ENCODE data around the gene ANK2. TPM values are rescaled to one million over a fixed set of nuclear protein-coding genes. Genes with fewer than 3 reads are reported as not detected.

The ANK2 gene
- total RNA-seq, 6 experiments from 2014 or later: 1.4 to 9.0 (median 2.3) TPM

GRCh38 chr4:113187358-113187757, 137.9 kb downstream of the ANK2 start:
- no peak for TF ChIP-seq CTCF (IDR thresholded peaks at IDR 0.05)
- H3K27me3 Mint-ChIP-seq (ENCODE audit: insufficient read depth): peaks cover 8% of the 10 kb centered on the region
- DNase-seq: no peak
- no peaks in the 10 kb centered on the region for H3K9me3 Mint-ChIP-seq
- H3K27ac Mint-ChIP-seq: no peak overlapping the region
- H3K4me3 Mint-ChIP-seq: no peak overlapping the region
- H3K4me1 Mint-ChIP-seq (ENCODE audit: low read depth): no peaks in the 10 kb centered on the region
- no peaks in the 10 kb centered on the region for H3K36me3 Mint-ChIP-seq (ENCODE audit: low read depth)

- no peak overlapping the region for H3K4me3 Mint-ChIP-seq
Measured at GRCh38 chr4:113189546-113189945, 140.1 kb downstream of the ANK2 start.

GRCh38 chr4:113209153-113209552, 159.7 kb downstream of the ANK2 start:
- Mint-ChIP-seq H3K4me3 (no peak overlapping the region), H3K36me3 (ENCODE audit: low read depth) (no peaks in the 10 kb centered on the region), H3K9me3 (no peaks in the 10 kb centered on the region), H3K27me3 (ENCODE audit: insufficient read depth) (no peaks in the 10 kb centered on the region), H3K4me1 (ENCODE audit: low read depth) (peaks cover 9% of the 10 kb centered on the region; the same call in 1 of the 2 replicates), H3K27ac (no peak overlapping the region)
- TF ChIP-seq CTCF (IDR thresholded peaks at IDR 0.05): no peak
- DNase-seq: no peak

More at GRCh38 chr4:113189546-113189945, 140.1 kb downstream of the ANK2 start:
- DNase-seq: no peak
- no peaks in the 10 kb centered on the region for H3K4me1 Mint-ChIP-seq (ENCODE audit: low read depth)
- H3K27ac Mint-ChIP-seq: no peak overlapping the region
- no peaks in the 10 kb centered on the region for H3K36me3 Mint-ChIP-seq (ENCODE audit: low read depth)
- no peaks in the 10 kb centered on the region for H3K9me3 Mint-ChIP-seq
- peaks cover 10% of the 10 kb centered on the region for H3K27me3 Mint-ChIP-seq (ENCODE audit: insufficient read depth)
- TF ChIP-seq CTCF (IDR thresholded peaks at IDR 0.05): no peak

- no peak for TF ChIP-seq CTCF (IDR thresholded peaks at IDR 0.05)
- Mint-ChIP-seq H3K9me3 (no peaks in the 10 kb centered on the region), H3K4me1 (ENCODE audit: low read depth) (peaks cover 14% of the 10 kb centered on the region; the same call in 1 of the 2 replicates), H3K27ac (no peak overlapping the region), H3K27me3 (ENCODE audit: insufficient read depth) (no peaks in the 10 kb centered on the region), H3K4me3 (no peak overlapping the region), H3K36me3 (ENCODE audit: low read depth) (no peaks in the 10 kb centered on the region)
- DNase-seq: no peak
Measured at GRCh38 chr4:113209652-113210320, 160.3 kb downstream of the ANK2 start.

DNA sequence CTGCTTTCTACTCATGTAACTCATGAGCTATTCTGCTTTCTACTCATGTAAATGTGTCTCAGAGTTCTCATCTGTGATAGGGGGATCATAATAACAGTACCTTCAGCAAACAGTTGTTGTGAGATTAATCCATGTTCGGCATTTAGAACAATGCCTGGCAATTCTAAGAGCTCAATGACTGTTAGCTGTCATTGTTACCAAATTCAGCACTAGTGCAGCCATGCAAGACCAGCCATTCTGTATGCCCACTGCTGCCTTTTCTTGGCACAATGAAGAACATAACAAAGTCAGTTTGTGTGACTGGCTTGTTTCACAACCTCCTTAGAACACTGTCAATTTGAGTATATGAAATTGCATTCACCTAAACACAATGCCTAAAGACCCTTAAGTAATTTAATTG, 163.2 kb downstream of the ANK2 start:
- no peak for DNase-seq
- peaks cover 16% of the 10 kb centered on the region; the same call in 1 of the 2 replicates for H3K4me1 Mint-ChIP-seq (ENCODE audit: low read depth)
- TF ChIP-seq CTCF (IDR thresholded peaks at IDR 0.05): no peak
- no peak overlapping the region for H3K4me3 Mint-ChIP-seq
- no peaks in the 10 kb centered on the region for H3K27me3 Mint-ChIP-seq (ENCODE audit: insufficient read depth)
- no peaks in the 10 kb centered on the region for H3K9me3 Mint-ChIP-seq
- no peak overlapping the region for H3K27ac Mint-ChIP-seq
- no peaks in the 10 kb centered on the region for H3K36me3 Mint-ChIP-seq (ENCODE audit: low read depth)
